ENCODE measurements around the gene KCNQ1OT1.

KCNQ1OT1 gene

GRCh38 chr11:2567026-2567671, 132.6 kb downstream of the KCNQ1OT1 start:
- H3K9ac ChIP-seq (ENCODE audit: low read length), result no peak overlapping the region
- H3K4me3 ChIP-seq (ENCODE audit: low read depth, low read length), result no peak overlapping the region
- H3K4me1 ChIP-seq (ENCODE audit: control insufficient read depth, insufficient read depth, low read length), result no peaks in the 10 kb centered on the region
- H3K36me3 ChIP-seq (ENCODE audit: control insufficient read depth, insufficient read depth, low read length), result no peaks in the 10 kb centered on the region
- peaks cover 61% of the 10 kb centered on the region for H3K27me3 ChIP-seq (ENCODE audit: control insufficient read depth, insufficient read depth, low read length)
- no peaks in the 10 kb centered on the region for H3K9me3 ChIP-seq (ENCODE audit: control insufficient read depth, insufficient read depth, low read depth, low read length)
- H3K27ac ChIP-seq (ENCODE audit: low read depth, low read length), result no peak overlapping the region

GRCh38 chr11:2566223-2567025, 133.4 kb downstream of the KCNQ1OT1 start:
- Histone ChIP-seq H3K27me3 (ENCODE audit: control insufficient read depth, insufficient read depth, low read length) (peaks cover 58% of the 10 kb centered on the region), H3K27ac (ENCODE audit: low read depth, low read length) (no peak overlapping the region), H3K9ac (ENCODE audit: low read length) (no peak overlapping the region), H3K4me3 (ENCODE audit: low read depth, low read length) (no peak overlapping the region), H3K4me1 (ENCODE audit: control insufficient read depth, insufficient read depth, low read length) (no peaks in the 10 kb centered on the region), H3K36me3 (ENCODE audit: control insufficient read depth, insufficient read depth, low read length) (no peaks in the 10 kb centered on the region), H3K9me3 (ENCODE audit: control insufficient read depth, insufficient read depth, low read depth, low read length) (no peaks in the 10 kb centered on the region)

- Histone ChIP-seq H3K27me3 (ENCODE audit: control insufficient read depth, insufficient read depth, low read length) (peaks cover 60% of the 10 kb centered on the region), H3K9me3 (ENCODE audit: control insufficient read depth, insufficient read depth, low read depth, low read length) (no peaks in the 10 kb centered on the region), H3K27ac (ENCODE audit: low read depth, low read length) (no peak overlapping the region), H3K36me3 (ENCODE audit: control insufficient read depth, insufficient read depth, low read length) (no peaks in the 10 kb centered on the region), H3K4me3 (ENCODE audit: low read depth, low read length) (no peak overlapping the region), H3K9ac (ENCODE audit: low read length) (no peak overlapping the region), H3K4me1 (ENCODE audit: control insufficient read depth, insufficient read depth, low read length) (no peaks in the 10 kb centered on the region)
Measured at GRCh38 chr11:2565447-2566222, 134.2 kb downstream of the KCNQ1OT1 start.

GRCh38 chr11:2564588-2565425, 135.0 kb downstream of the KCNQ1OT1 start:
- no peaks in the 10 kb centered on the region for H3K36me3 ChIP-seq (ENCODE audit: control insufficient read depth, insufficient read depth, low read length)
- no peak overlapping the region for H3K4me3 ChIP-seq (ENCODE audit: low read depth, low read length)
- peaks cover 61% of the 10 kb centered on the region for H3K27me3 ChIP-seq (ENCODE audit: control insufficient read depth, insufficient read depth, low read length)
- H3K27ac ChIP-seq (ENCODE audit: low read depth, low read length), result no peak overlapping the region
- no peaks in the 10 kb centered on the region for H3K4me1 ChIP-seq (ENCODE audit: control insufficient read depth, insufficient read depth, low read length)
- H3K9me3 ChIP-seq (ENCODE audit: control insufficient read depth, insufficient read depth, low read depth, low read length), result no peaks in the 10 kb centered on the region
- no peak overlapping the region for H3K9ac ChIP-seq (ENCODE audit: low read length)

GRCh38 chr11:2564008-2564530, 135.7 kb downstream of the KCNQ1OT1 start:
- Histone ChIP-seq H3K27me3 (ENCODE audit: control insufficient read depth, insufficient read depth, low read length) (peaks cover 62% of the 10 kb centered on the region), H3K9me3 (ENCODE audit: control insufficient read depth, insufficient read depth, low read depth, low read length) (no peaks in the 10 kb centered on the region), H3K36me3 (ENCODE audit: control insufficient read depth, insufficient read depth, low read length) (no peaks in the 10 kb centered on the region), H3K9ac (ENCODE audit: low read length) (no peak overlapping the region), H3K27ac (ENCODE audit: low read depth, low read length) (no peak overlapping the region), H3K4me1 (ENCODE audit: control insufficient read depth, insufficient read depth, low read length) (no peaks in the 10 kb centered on the region), H3K4me3 (ENCODE audit: low read depth, low read length) (no peak overlapping the region)

- H3K4me3 ChIP-seq (ENCODE audit: low read depth, low read length), result no peak overlapping the region
- no peak overlapping the region for H3K9ac ChIP-seq (ENCODE audit: low read length)
- H3K4me1 ChIP-seq (ENCODE audit: control insufficient read depth, insufficient read depth, low read length), result no peaks in the 10 kb centered on the region
- peaks cover 68% of the 10 kb centered on the region for H3K27me3 ChIP-seq (ENCODE audit: control insufficient read depth, insufficient read depth, low read length)
- H3K36me3 ChIP-seq (ENCODE audit: control insufficient read depth, insufficient read depth, low read length), result no peaks in the 10 kb centered on the region
- no peak overlapping the region for H3K27ac ChIP-seq (ENCODE audit: low read depth, low read length)
- H3K9me3 ChIP-seq (ENCODE audit: control insufficient read depth, insufficient read depth, low read depth, low read length), result no peaks in the 10 kb centered on the region; the same call in 1 of the 2 replicates
Measured at GRCh38 chr11:2563213-2564007, 136.4 kb downstream of the KCNQ1OT1 start.

GRCh38 chr11:2562890-2563212, 136.9 kb downstream of the KCNQ1OT1 start:
- Histone ChIP-seq H3K4me1 (ENCODE audit: control insufficient read depth, insufficient read depth, low read length) (no peaks in the 10 kb centered on the region), H3K36me3 (ENCODE audit: control insufficient read depth, insufficient read depth, low read length) (no peaks in the 10 kb centered on the region), H3K9me3 (ENCODE audit: control insufficient read depth, insufficient read depth, low read depth, low read length) (peaks cover 2% of the 10 kb centered on the region; the same call in 1 of the 2 replicates), H3K27me3 (ENCODE audit: control insufficient read depth, insufficient read depth, low read length) (peaks cover 69% of the 10 kb centered on the region), H3K4me3 (ENCODE audit: low read depth, low read length) (no peak overlapping the region), H3K27ac (ENCODE audit: low read depth, low read length) (no peak overlapping the region), H3K9ac (ENCODE audit: low read length) (no peak overlapping the region)

GRCh38 chr11:2561696-2562581, 137.9 kb downstream of the KCNQ1OT1 start:
- H3K27ac ChIP-seq (ENCODE audit: low read depth, low read length), result no peak overlapping the region
- no peaks in the 10 kb centered on the region for H3K4me1 ChIP-seq (ENCODE audit: control insufficient read depth, insufficient read depth, low read length)
- H3K9ac ChIP-seq (ENCODE audit: low read length), result no peak overlapping the region
- H3K4me3 ChIP-seq (ENCODE audit: low read depth, low read length), result no peak overlapping the region
- H3K27me3 ChIP-seq (ENCODE audit: control insufficient read depth, insufficient read depth, low read length), result peaks cover 69% of the 10 kb centered on the region
- peaks cover 12% of the 10 kb centered on the region for H3K9me3 ChIP-seq (ENCODE audit: control insufficient read depth, insufficient read depth, low read depth, low read length)
- no peaks in the 10 kb centered on the region for H3K36me3 ChIP-seq (ENCODE audit: control insufficient read depth, insufficient read depth, low read length)

GRCh38 chr11:2559527-2560311, 140.1 kb downstream of the KCNQ1OT1 start:
- no peak overlapping the region for H3K9ac ChIP-seq (ENCODE audit: low read length)
- H3K27ac ChIP-seq (ENCODE audit: low read depth, low read length), result no peak overlapping the region
- no peaks in the 10 kb centered on the region for H3K4me1 ChIP-seq (ENCODE audit: control insufficient read depth, insufficient read depth, low read length)
- peaks cover 72% of the 10 kb centered on the region for H3K27me3 ChIP-seq (ENCODE audit: control insufficient read depth, insufficient read depth, low read length)
- no peak overlapping the region for H3K4me3 ChIP-seq (ENCODE audit: low read depth, low read length)
- H3K36me3 ChIP-seq (ENCODE audit: control insufficient read depth, insufficient read depth, low read length), result no peaks in the 10 kb centered on the region
- H3K9me3 ChIP-seq (ENCODE audit: control insufficient read depth, insufficient read depth, low read depth, low read length), result peaks cover 13% of the 10 kb centered on the region
